Retinal pigment epithelial cell (primary cell): ENCODE data around the gene CCNJ.
A peak's percentile ranks its signal among the peaks of the same experiment; 100 is the strongest.

ENCODE experiments used
- DNase-seq: peaks from one replicate; pipeline ENCODE4 v3.0.0-alpha.2; 2010; ENCODE audit warnings: low read depth
- H3K4me3 ChIP-seq: 2 replicates; pipeline ENCODE4 v1.5.1; 2011; ENCODE audit warnings: mild to moderate bottlenecking, low read length, control low read depth, moderate library complexity
- CTCF ChIP-seq: conservative IDR thresholded peaks from 2 replicates; pipeline ENCODE4 v1.5.1; 2011; ENCODE audit warnings: low read depth, low read length, control low read depth, inconsistent platforms

The CCNJ gene

GRCh38 chr10:96082153-96082552, 38.8 kb downstream of the CCNJ start:
- no peak for TF ChIP-seq CTCF
- no peak for DNase-seq
- no peak overlapping the region for H3K4me3 ChIP-seq

GRCh38 chr10:96082748-96083147, 39.4 kb downstream of the CCNJ start:
- TF ChIP-seq CTCF: no peak
- no peak for DNase-seq
- H3K4me3 ChIP-seq: no peak overlapping the region

- no peak for DNase-seq
- no peak for TF ChIP-seq CTCF
- peak overlapping the region; percentile 80 for H3K4me3 ChIP-seq
These were observed 45.7 kb downstream of the CCNJ start for GRCh38 chr10:96089116-96089515.

- H3K4me3 ChIP-seq: peak overlapping the region; percentile 80
These were observed 46.5 kb downstream of the CCNJ start for GRCh38 chr10:96089670-96090462.

GRCh38 chr10:96090463-96090800, 47.0 kb downstream of the CCNJ start:
- peak overlapping the region; percentile 80 for H3K4me3 ChIP-seq
- DNase-seq: no peak

More at GRCh38 chr10:96089670-96090462, 46.5 kb downstream of the CCNJ start:
- DNase-seq: peak; percentile 88
- no peak for TF ChIP-seq CTCF

GRCh38 chr10:96092999-96093767, 49.8 kb downstream of the CCNJ start:
- DNase-seq: no peak
- no peak overlapping the region for H3K4me3 ChIP-seq
- TF ChIP-seq CTCF: no peak

More at GRCh38 chr10:96090463-96090800, 47.0 kb downstream of the CCNJ start:
- TF ChIP-seq CTCF: no peak
